ENCODE data around the gene HOMER3. TPM values are rescaled to one million over a fixed set of nuclear protein-coding genes. Genes with fewer than 3 reads are reported as not detected.

Gene HOMER3
- total and polyA plus RNA-seq, 2 experiments from 2014 or later: 64.6 to 107 TPM

DNA sequence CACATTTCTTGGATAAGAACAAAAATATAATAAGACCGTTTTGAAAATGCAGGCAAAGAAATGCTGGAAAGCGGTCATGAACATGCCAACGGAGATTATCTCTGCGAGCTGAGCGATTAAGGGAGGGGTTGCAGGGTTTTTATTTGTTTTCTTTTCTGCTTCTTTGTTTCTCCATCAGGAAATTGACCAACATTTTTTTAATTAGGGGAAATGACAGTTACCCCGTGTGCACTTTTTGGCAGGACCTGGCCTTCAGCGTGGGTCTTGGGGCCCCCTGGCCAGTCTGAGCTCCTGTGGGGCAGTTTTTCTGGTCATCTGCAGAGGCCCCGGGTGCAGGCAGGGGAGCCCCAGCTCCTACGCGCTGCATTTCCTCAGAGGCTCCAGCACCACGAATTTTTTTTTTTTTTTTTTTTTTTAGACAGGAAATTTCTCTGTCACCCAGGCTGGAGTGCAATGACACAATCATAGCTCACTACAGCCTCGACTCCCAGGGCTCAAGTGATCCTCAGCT, 31.3 kb upstream of the HOMER3 start:
- H3K27me3 ChIP-seq (replicated peaks; ENCODE audit: insufficient read depth): no peaks in the 10 kb centered on the region
- peak overlapping the region; percentile 55 for H3K4me2 ChIP-seq (ENCODE audit: unreplicated experiment)
- peaks cover 19% of the 10 kb centered on the region for H3F3A ChIP-seq (ENCODE audit: insufficient read depth)
- peak overlapping the region; percentile 38; the same call in 1 of the 2 replicates for H2AFZ ChIP-seq
- 0 out of 2 replicates have a peak overlapping the region, but pooled peaks have one; percentile 31 for H3K4me3 ChIP-seq
- no peaks in the 10 kb centered on the region for H3K9me3 ChIP-seq (ENCODE audit: low read depth)
- peaks cover 28% of the 10 kb centered on the region for H3K4me1 ChIP-seq (ENCODE audit: insufficient read depth)
- no peaks in the 10 kb centered on the region for H3K79me2 ChIP-seq (ENCODE audit: insufficient read depth)
- H3K36me3 ChIP-seq (ENCODE audit: low read depth): no peaks in the 10 kb centered on the region
- in situ Hi-C loops (cut with MboI): no loop called here
- H4K20me1 ChIP-seq (ENCODE audit: insufficient read depth): no peaks in the 10 kb centered on the region
- DNase-seq: peak; percentile 56
- no peaks in the 10 kb centered on the region for H3K9me2 ChIP-seq (ENCODE audit: insufficient read depth)
- 21 to 24% methylated on average over 12 of the region's 12 CpGs for WGBS, 2 experiments (ENCODE audit: low coverage in 1 of 2, low lambda C conversion rate in 2 of 2, missing lambda C conversion rate in 2 of 2)
- H3K27ac ChIP-seq: 0 out of 2 replicates have a peak overlapping the region, but pooled peaks have one; percentile 9
- TF ChIP-seq EZH2 (IDR thresholded peaks at IDR 0.05; ENCODE audit: insufficient read depth, poor library complexity, severe bottlenecking): no peak
- no peak for TF ChIP-seq EZH2phosphoT487 (IDR thresholded peaks at IDR 0.05; ENCODE audit: insufficient read depth, low read depth)
- H3K9ac ChIP-seq: 0 out of 2 replicates have a peak overlapping the region, but pooled peaks have one; percentile 28

DNA sequence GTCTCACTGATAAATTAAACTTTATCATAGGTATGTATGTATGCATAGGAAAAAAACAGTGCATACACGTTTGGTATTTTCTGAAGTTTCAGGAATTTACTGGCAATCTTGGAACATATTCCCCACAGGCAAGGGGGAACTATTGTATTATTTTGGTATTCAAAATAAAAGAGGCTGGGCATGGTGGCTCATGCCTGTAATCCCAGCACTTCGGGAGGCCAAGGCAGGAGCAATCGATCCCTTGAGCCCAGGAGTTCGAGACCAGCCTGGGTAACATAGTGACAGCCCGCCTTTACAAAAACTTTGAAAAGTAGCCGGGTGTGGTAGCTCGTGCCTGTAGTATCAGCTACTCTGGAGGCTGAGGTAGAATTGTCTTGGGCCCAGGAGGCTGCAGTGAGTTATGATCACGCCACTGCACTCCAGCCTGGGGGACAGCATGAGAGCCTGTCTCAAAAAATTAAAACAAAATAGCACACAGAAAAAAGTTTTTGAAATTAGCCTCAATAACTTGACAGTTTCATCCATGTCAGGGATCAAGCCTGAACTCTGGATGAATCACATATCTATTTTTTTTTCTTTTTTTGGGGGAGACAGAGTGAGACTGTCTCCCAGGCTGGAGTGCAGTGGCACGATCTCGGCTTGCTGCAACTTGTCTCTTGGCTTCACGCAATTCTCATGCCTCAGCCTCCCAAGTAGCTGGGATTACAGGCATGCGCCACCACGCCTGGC, 29.1 kb upstream of the HOMER3 start:
- peak overlapping the region; percentile 14 for H3K4me3 ChIP-seq
- WGBS, 2 experiments (ENCODE audit: low coverage in 1 of 2, low lambda C conversion rate in 2 of 2, missing lambda C conversion rate in 2 of 2): 62 to 65% methylated on average over 13 of the region's 13 CpGs
- 0 out of 2 replicates have a peak overlapping the region, but pooled peaks have one; percentile 8 for H2AFZ ChIP-seq

DNA sequence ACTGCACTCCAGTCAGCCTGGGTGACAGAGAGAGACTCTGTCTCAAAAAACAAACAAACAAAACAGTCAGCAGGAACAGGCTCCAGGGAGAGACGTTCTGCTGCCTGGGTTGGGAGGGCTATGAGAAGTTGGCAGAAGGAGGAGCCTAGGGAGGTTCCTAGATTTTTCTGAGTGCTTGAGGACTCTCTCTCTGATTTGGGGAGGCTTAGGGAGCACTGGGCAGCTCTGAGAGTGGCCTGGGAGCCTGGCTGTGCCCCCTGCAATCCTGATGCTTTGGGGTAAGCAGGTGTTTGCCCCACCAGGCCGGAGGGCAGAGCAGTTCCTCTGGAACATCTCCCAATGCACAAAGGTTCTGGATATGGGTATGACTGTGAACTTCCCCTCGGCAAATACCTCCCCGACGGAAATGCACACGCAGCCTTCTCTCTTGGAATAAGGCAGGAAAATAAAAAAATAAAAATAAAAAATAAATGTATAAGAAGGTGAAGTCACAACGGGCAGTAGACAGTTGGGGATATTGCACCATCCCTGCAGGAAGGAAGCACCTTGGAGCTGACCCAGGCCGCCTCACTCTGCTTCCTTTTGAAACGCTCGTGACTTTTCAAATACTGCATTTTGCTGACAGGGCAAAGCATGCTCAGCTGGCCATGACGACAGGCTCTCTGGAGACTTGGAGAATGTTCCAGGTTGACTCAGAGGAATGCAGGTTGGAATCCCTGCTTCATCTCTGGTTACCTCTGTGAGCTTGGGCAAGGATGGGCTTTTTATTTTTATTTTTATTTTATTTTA, 26.5 kb upstream of the HOMER3 start:
- Histone ChIP-seq H4K20me1 (ENCODE audit: insufficient read depth) (no peaks in the 10 kb centered on the region), H3K9me2 (ENCODE audit: insufficient read depth) (no peaks in the 10 kb centered on the region), H3K36me3 (ENCODE audit: low read depth) (no peaks in the 10 kb centered on the region), H3F3A (ENCODE audit: insufficient read depth) (peaks cover 19% of the 10 kb centered on the region), H3K79me2 (ENCODE audit: insufficient read depth) (no peaks in the 10 kb centered on the region), H3K27ac (peak overlapping the region; percentile 44; the same call in 1 of the 2 replicates), H3K27me3 (replicated peaks; ENCODE audit: insufficient read depth) (no peaks in the 10 kb centered on the region), H2AFZ (peak overlapping the region; percentile 52; the same call in 1 of the 2 replicates), H3K9me3 (ENCODE audit: low read depth) (no peaks in the 10 kb centered on the region), H3K9ac (no peak overlapping the region), H3K4me2 (ENCODE audit: unreplicated experiment) (no peak overlapping the region), H3K4me3 (no peak overlapping the region), H3K4me1 (ENCODE audit: insufficient read depth) (peaks cover 26% of the 10 kb centered on the region)
- in situ Hi-C loops (cut with MboI): no loop called here
- no peak for TF ChIP-seq EZH2 (IDR thresholded peaks at IDR 0.05; ENCODE audit: insufficient read depth, poor library complexity, severe bottlenecking)
- no peak for TF ChIP-seq EZH2phosphoT487 (IDR thresholded peaks at IDR 0.05; ENCODE audit: insufficient read depth, low read depth)
- peak; percentile 85 for DNase-seq
- WGBS, 2 experiments (ENCODE audit: low coverage in 1 of 2, low lambda C conversion rate in 2 of 2, missing lambda C conversion rate in 2 of 2): 18 to 29% methylated on average over 11 of the region's 11 CpGs

More for the DNA sequence above, 29.1 kb upstream of the HOMER3 start:
- no peaks in the 10 kb centered on the region for H3K27me3 ChIP-seq (replicated peaks; ENCODE audit: insufficient read depth)
- in situ Hi-C loops (cut with MboI): no loop called here
- no peaks in the 10 kb centered on the region for H3K9me2 ChIP-seq (ENCODE audit: insufficient read depth)
- no peaks in the 10 kb centered on the region for H4K20me1 ChIP-seq (ENCODE audit: insufficient read depth)
- no peaks in the 10 kb centered on the region for H3K36me3 ChIP-seq (ENCODE audit: low read depth)
- H3K27ac ChIP-seq: peak overlapping the region; percentile 75
- peaks cover 19% of the 10 kb centered on the region for H3F3A ChIP-seq (ENCODE audit: insufficient read depth)
- no peaks in the 10 kb centered on the region for H3K79me2 ChIP-seq (ENCODE audit: insufficient read depth)
- TF ChIP-seq EZH2phosphoT487 (IDR thresholded peaks at IDR 0.05; ENCODE audit: insufficient read depth, low read depth): no peak
- TF ChIP-seq EZH2 (IDR thresholded peaks at IDR 0.05; ENCODE audit: insufficient read depth, poor library complexity, severe bottlenecking): no peak
- H3K4me2 ChIP-seq (ENCODE audit: unreplicated experiment): peak overlapping the region; percentile 49
- peaks cover 29% of the 10 kb centered on the region for H3K4me1 ChIP-seq (ENCODE audit: insufficient read depth)
- peak overlapping the region; percentile 29; the same call in 1 of the 2 replicates for H3K9ac ChIP-seq
- H3K9me3 ChIP-seq (ENCODE audit: low read depth): no peaks in the 10 kb centered on the region
- no peak for DNase-seq

DNA sequence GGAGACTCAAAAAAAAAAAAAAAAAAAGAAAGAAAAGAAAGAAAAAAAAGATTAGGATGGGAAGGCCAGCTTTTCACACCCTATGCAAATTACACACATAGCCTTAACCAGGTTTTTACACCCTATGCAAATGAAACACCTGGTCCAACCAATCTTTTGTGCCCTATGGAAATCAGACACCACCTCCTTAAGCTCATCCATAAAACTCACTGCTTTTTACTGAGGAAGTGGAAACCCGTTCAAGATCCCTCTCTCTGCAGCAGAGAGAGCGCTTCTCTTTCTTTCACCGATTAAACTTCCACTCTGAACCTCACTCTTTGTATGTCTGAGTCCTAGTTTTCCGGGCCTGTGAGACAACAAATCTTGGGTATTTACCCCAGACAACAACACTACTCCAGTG, 25.3 kb upstream of the HOMER3 start:
- H2AFZ ChIP-seq: no peak overlapping the region
- TF ChIP-seq EZH2phosphoT487 (IDR thresholded peaks at IDR 0.05; ENCODE audit: insufficient read depth, low read depth): no peak
- no peak for TF ChIP-seq EZH2 (IDR thresholded peaks at IDR 0.05; ENCODE audit: insufficient read depth, poor library complexity, severe bottlenecking)
- WGBS, 2 experiments (ENCODE audit: low coverage in 1 of 2, low lambda C conversion rate in 2 of 2, missing lambda C conversion rate in 2 of 2): 79 to 93% methylated on average over 4 of the region's 4 CpGs
- no peak overlapping the region for H3K27ac ChIP-seq
- no peak overlapping the region for H3K4me2 ChIP-seq (ENCODE audit: unreplicated experiment)
- H3K36me3 ChIP-seq (ENCODE audit: low read depth): no peaks in the 10 kb centered on the region
- H3K79me2 ChIP-seq (ENCODE audit: insufficient read depth): no peaks in the 10 kb centered on the region
- no peak for DNase-seq
- H3K4me1 ChIP-seq (ENCODE audit: insufficient read depth): peaks cover 20% of the 10 kb centered on the region
- peaks cover 19% of the 10 kb centered on the region for H3F3A ChIP-seq (ENCODE audit: insufficient read depth)
- no peaks in the 10 kb centered on the region for H4K20me1 ChIP-seq (ENCODE audit: insufficient read depth)
- H3K9ac ChIP-seq: no peak overlapping the region
- H3K27me3 ChIP-seq (replicated peaks; ENCODE audit: insufficient read depth): no peaks in the 10 kb centered on the region
- no peak overlapping the region for H3K4me3 ChIP-seq
- in situ Hi-C loops (cut with MboI): no loop called here
- no peaks in the 10 kb centered on the region for H3K9me2 ChIP-seq (ENCODE audit: insufficient read depth)
- H3K9me3 ChIP-seq (ENCODE audit: low read depth): no peaks in the 10 kb centered on the region
